IPS-NIHi7 (cell line): Measurements from ENCODE around the gene TMCC1.
"Not testable (repeated sequence)": the region's sequence is repeated elsewhere in the genome, so short reads cannot be mapped to it uniquely, and the experiment has no call there.

Experiments
- DNase-seq: peaks from one replicate; pipeline ENCODE4 v3.0.0; 2012; ENCODE audit warnings: mixed read lengths; ENCODE audit errors: extremely low spot score

The TMCC1 gene

GRCh38 chr3:129893581-129894070 lies at the start of gene TMCC1:
TMCC1 (minus strand) TSS chr3:129893711.
- DNase-seq: peak; percentile 99

GRCh38 chr3:129943020-129943419 lies 49.5 kb upstream of the TMCC1 start:
- no peak for DNase-seq

- DNase-seq: peak; percentile 92
These were observed 48.8 kb upstream of the TMCC1 start for GRCh38 chr3:129942296-129942695.

- no peak for DNase-seq
These were observed 46.6 kb upstream of the TMCC1 start for GRCh38 chr3:129940086-129940485.

GRCh38 chr3:129938140-129938930 lies 44.8 kb upstream of the TMCC1 start:
- DNase-seq: no peak

GRCh38 chr3:129937717-129938116 lies 44.2 kb upstream of the TMCC1 start:
- DNase-seq: peak; percentile 36

- no peak for DNase-seq
These were observed 43.2 kb upstream of the TMCC1 start for GRCh38 chr3:129936757-129937156.

- DNase-seq: peak; percentile 81
These were observed 41.0 kb upstream of the TMCC1 start for GRCh38 chr3:129934234-129935123.

- no peak for DNase-seq
These were observed 40.0 kb upstream of the TMCC1 start for GRCh38 chr3:129933471-129933870.

- no peak for DNase-seq
These were observed 35.9 kb upstream of the TMCC1 start for GRCh38 chr3:129929383-129929782.

- DNase-seq: no peak
These were observed 33.6 kb upstream of the TMCC1 start for GRCh38 chr3:129927072-129927471.

GRCh38 chr3:129919806-129920205 lies 26.3 kb upstream of the TMCC1 start:
- DNase-seq: no peak

- DNase-seq: no peak
These were observed 25.8 kb upstream of the TMCC1 start for GRCh38 chr3:129919357-129919756.

GRCh38 chr3:129918461-129918860 lies 24.9 kb upstream of the TMCC1 start:
- DNase-seq: no peak

GRCh38 chr3:129917423-129918007 lies 24.0 kb upstream of the TMCC1 start:
- DNase-seq: no peak

GRCh38 chr3:129913618-129914017 lies 20.1 kb upstream of the TMCC1 start:
- DNase-seq: no peak

GRCh38 chr3:129911261-129911861 lies 17.9 kb upstream of the TMCC1 start:
- no peak for DNase-seq

GRCh38 chr3:129909235-129909634 lies 15.7 kb upstream of the TMCC1 start:
- DNase-seq: not testable (repeated sequence)

- DNase-seq: no peak
These were observed 14.9 kb upstream of the TMCC1 start for GRCh38 chr3:129908417-129908816.

- DNase-seq: not testable (repeated sequence)
These were observed 7.8 kb upstream of the TMCC1 start for GRCh38 chr3:129901272-129901671.

- DNase-seq: no peak
These were observed 3.5 kb upstream of the TMCC1 start for GRCh38 chr3:129897026-129897425.
